SK-N-SH (cell line): ENCODE measurements around the gene ZFHX3. TPM values are rescaled to one million over a fixed set of nuclear protein-coding genes. Genes with fewer than 3 reads are reported as not detected.

ENCODE experiments used
- CTCF ChIA-PET: fragments of 300-600, 350-600 bp; formaldehyde crosslinking; extraction: SDS; loops from one replicate; lab custom pipeline; 2021; lab: Yijun Ruan, JAX
- POLR2A ChIA-PET: fragments of 350-600 bp; sonication (Branson Sonifier 250); formaldehyde crosslinking; extraction: SDS; loops from one replicate; lab custom pipeline; 2020; ENCODE audit warnings: antibody characterized with exemption, inconsistent platforms; lab: Yijun Ruan, JAX
- DNase-seq: peaks from one replicate; pipeline ENCODE4 v3.0.0; 2012
- H2AFZ ChIP-seq: fragments of 200-600 bp; sonication (generic); 2 replicates; pipeline ENCODE4 v1.8.1; 2016; ENCODE audit warnings: antibody characterized with exemption, mild to moderate bottlenecking, low read depth
- H3F3A ChIP-seq: fragments of 200-600 bp; sonication (generic); replicated peaks from 2 replicates; pipeline ENCODE3; 2016; ENCODE audit warnings: antibody characterized with exemption, mild to moderate bottlenecking; ENCODE audit not compliant: insufficient read depth
- H3K27ac ChIP-seq, 2 experiments: fragments of 200-500 bp in 1 of 2; fragments of 200-600 bp in 1 of 2; sonication (Bioruptor generic) in 1 of 2; sonication (generic), shearing (Covaris generic) in 1 of 2; 2 replicates each; pipeline versions ENCODE4 v1.5.1 to v1.6.1; 2014 to 2016; ENCODE audit warnings: low read depth in 2 of 2, inconsistent platforms in 1 of 2, low read length in 1 of 2, mild to moderate bottlenecking in 1 of 2, mixed read lengths in 1 of 2
- H3K27me3 ChIP-seq: fragments of 200-600 bp; sonication (generic), shearing (Covaris generic); 2 replicates; pipeline ENCODE4 v1.6.1; 2016; ENCODE audit warnings: mixed run types; ENCODE audit not compliant: insufficient read depth
- H3K36me3 ChIP-seq, 2 experiments: fragments of 200-500 bp in 1 of 2; fragments of 200-600 bp in 1 of 2; sonication (Bioruptor generic) in 1 of 2; sonication (generic) in 1 of 2; replicated peaks in 1 of 2; 2 replicates each; pipeline versions ENCODE3 to v1.5.1; 2014 to 2016; ENCODE audit warnings: low read length in 1 of 2, mild to moderate bottlenecking in 1 of 2; ENCODE audit not compliant: insufficient read depth in 2 of 2, control insufficient read depth in 1 of 2
- H3K4me1 ChIP-seq, 2 experiments: fragments of 200-500 bp in 1 of 2; fragments of 200-600 bp in 1 of 2; sonication (Bioruptor generic) in 1 of 2; sonication (generic), shearing (Covaris generic) in 1 of 2; 2 replicates each; pipeline versions ENCODE4 v1.5.1 to v1.6.1; 2014 to 2016; ENCODE audit warnings: low read depth in 1 of 2, low read length in 1 of 2, mixed run types in 1 of 2; ENCODE audit not compliant: insufficient read depth in 2 of 2, control insufficient read depth in 1 of 2
- H3K4me2 ChIP-seq: fragments of 200-600 bp; sonication (generic), shearing (Covaris generic); 2 replicates; pipeline ENCODE4 v1.6.1; 2017; ENCODE audit warnings: mixed run types
- H3K4me3 ChIP-seq, 2 experiments: fragments of 200-500 bp in 1 of 2; fragments of 200-600 bp in 1 of 2; sonication (Bioruptor generic) in 1 of 2; sonication (generic), shearing (Covaris generic) in 1 of 2; 2 replicates each; pipeline versions ENCODE4 v1.5.1 to v1.8.1; 2014 to 2016; ENCODE audit warnings: low read depth in 2 of 2, inconsistent platforms in 1 of 2, low read length in 1 of 2, mild to moderate bottlenecking in 1 of 2, mixed read lengths in 1 of 2, moderate library complexity in 1 of 2
- H3K79me2 ChIP-seq: fragments of 200-600 bp; sonication (generic); 2 replicates; pipeline ENCODE4 v1.8.1; 2017; ENCODE audit warnings: mild to moderate bottlenecking; ENCODE audit not compliant: insufficient read depth
- H3K9ac ChIP-seq: fragments of 200-600 bp; sonication (generic); 2 replicates; pipeline ENCODE4 v1.6.1; 2017; ENCODE audit warnings: mixed run types
- H3K9me2 ChIP-seq: fragments of 200-600 bp; sonication (generic); 2 replicates; pipeline ENCODE4 v1.6.1; 2017; ENCODE audit warnings: mixed run types
- H3K9me3 ChIP-seq: fragments of 200-600 bp; sonication (generic); 2 replicates; pipeline ENCODE4 v1.6.1; 2017; ENCODE audit warnings: mixed run types, mild to moderate bottlenecking, moderate library complexity
- H4K20me1 ChIP-seq: fragments of 200-600 bp; sonication (generic); 2 replicates; pipeline ENCODE4 v1.6.1; 2017; ENCODE audit warnings: mild to moderate bottlenecking, mixed run types; ENCODE audit not compliant: insufficient read depth
- FOXM1 ChIP-seq: IDR thresholded peaks from 2 replicates; pipeline ENCODE4 v1.4.0; 2012; ENCODE audit warnings: low read depth, mild to moderate bottlenecking
- GABPA ChIP-seq: IDR thresholded peaks from 2 replicates; pipeline ENCODE4 v1.4.0; 2012; ENCODE audit warnings: low read depth, mild to moderate bottlenecking
- IRF3 ChIP-seq: fragments of 150-350 bp; IDR thresholded peaks from 2 replicates; pipeline ENCODE4 v1.6.1; 2016; ENCODE audit warnings: mild to moderate bottlenecking, low read depth, low read length
- JUND ChIP-seq: IDR thresholded peaks from 2 replicates; pipeline ENCODE4 v1.4.0; 2012
- NFIC ChIP-seq: IDR thresholded peaks from 2 replicates; pipeline ENCODE4 v1.4.0; 2012; ENCODE audit warnings: borderline replicate concordance
- REST ChIP-seq: IDR thresholded peaks from 2 replicates; pipeline ENCODE4 v1.6.1; 2012; ENCODE audit warnings: mild to moderate bottlenecking, low read depth, low read length, moderate library complexity
- RFX5 ChIP-seq: IDR thresholded peaks from 2 replicates; pipeline ENCODE4 v1.6.1; 2012; ENCODE audit warnings: mild to moderate bottlenecking, improper control_type of control experiment, low read length
- TAF1 ChIP-seq: IDR thresholded peaks from 2 replicates; pipeline ENCODE4 v1.6.1; 2012; ENCODE audit warnings: low read depth, mild to moderate bottlenecking, low read length, moderate library complexity, borderline replicate concordance
- TCF12 ChIP-seq: IDR thresholded peaks from 2 replicates; pipeline ENCODE4 v1.4.0; 2012
- TEAD4 ChIP-seq: IDR thresholded peaks from 2 replicates; pipeline ENCODE4 v1.4.0; 2012; ENCODE audit warnings: mild to moderate bottlenecking, borderline replicate concordance; ENCODE audit not compliant: insufficient read depth
- WGBS: methylation state at CpG from one replicate; pipeline ENCODE4 v1.1.6; 2017; ENCODE audit warnings: low lambda C conversion rate; 5-methylcytosine and 5-hydroxymethylcytosine counted together
- polyA plus RNA-seq, 3 experiments: library from polyadenylated mRNA; depleted of rRNA; stranded (reverse); fragments of >200 nt; gene quantifications; 2 replicates each; pipeline ENCODE4 v1.2.3, GENCODE V29; 2012
- TF ChIP-seq, protein P1 (sequence below): fragments of 150-350 bp; IDR thresholded peaks from 2 replicates; pipeline ENCODE4 v1.6.1; 2017; ENCODE audit warnings: antibody characterized with exemption, low read length, low read depth, borderline replicate concordance
- TF ChIP-seq, protein P2 (sequence below): IDR thresholded peaks from 2 replicates; pipeline ENCODE4 v1.4.0; 2012; ENCODE audit warnings: low read depth
- TF ChIP-seq, protein P3 (sequence below): fragments of 200-600 bp; sonication (generic); IDR thresholded peaks from 2 replicates; pipeline ENCODE4 v1.6.1; 2017; ENCODE audit warnings: antibody characterized with exemption, mild to moderate bottlenecking, moderate library complexity

ZFHX3 gene
- polyA plus RNA-seq, 1 of the 3 experiments (the other 2 are of a cell fraction): 2.0 TPM

DNA sequence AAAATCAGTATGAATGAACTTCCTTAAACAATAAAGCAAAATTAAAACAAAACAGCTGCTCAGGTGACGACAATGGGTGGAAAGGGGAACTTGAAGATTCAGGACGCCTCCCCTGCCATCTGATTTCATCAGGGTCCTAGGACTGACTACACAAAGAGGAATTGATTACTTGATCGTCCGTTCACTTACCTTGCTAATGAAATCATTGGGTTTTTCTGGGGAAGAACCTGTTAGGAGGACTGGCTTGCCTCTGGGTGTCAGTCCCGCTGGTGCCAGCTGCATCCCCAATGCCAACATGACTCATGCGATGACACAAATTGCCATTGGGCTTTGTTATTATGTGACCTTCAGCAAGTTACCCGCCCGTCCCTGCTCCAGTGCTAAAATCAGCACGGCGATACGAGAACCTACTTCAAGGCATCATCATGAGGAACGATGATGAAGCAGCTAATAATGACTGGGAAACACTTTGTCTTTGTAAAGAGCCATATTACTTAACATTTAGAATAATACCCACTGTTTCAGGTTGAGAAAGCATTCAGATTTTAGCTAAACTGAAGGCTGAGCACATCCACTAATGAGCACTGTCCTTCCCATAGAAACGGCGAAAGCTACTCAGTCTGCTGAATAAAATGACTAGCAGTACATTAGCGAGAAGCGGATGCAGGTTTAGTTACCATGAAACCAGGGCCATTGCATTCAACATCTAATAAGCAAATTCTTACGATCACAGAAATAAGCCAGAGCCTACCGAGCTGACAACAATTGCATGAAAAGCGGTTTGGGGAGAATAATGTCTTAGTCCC lies 139.4 kb downstream of the ZFHX3 start:
- Histone ChIP-seq H3K9me2 (no peaks in the 10 kb centered on the region), H3K4me3 (no peak overlapping the region), H3K27ac (no peak overlapping the region), H2AFZ (no peak overlapping the region), H3F3A (no peaks in the 10 kb centered on the region), H3K4me2 (no peak overlapping the region), H4K20me1 (peaks cover 17% of the 10 kb centered on the region; the same call in 1 of the 2 replicates), H3K9ac (no peak overlapping the region), H3K9me3 (no peaks in the 10 kb centered on the region), H3K27me3 (no peaks in the 10 kb centered on the region), H3K4me1 (peaks cover 5 to 22% of the 10 kb centered on the region in 2 experiments; a peak in 2 of 4 replicates), H3K79me2 (peaks cover 32% of the 10 kb centered on the region), H3K36me3 (no peaks in the 10 kb centered on the region)
- TF ChIP-seq, protein P1, sequence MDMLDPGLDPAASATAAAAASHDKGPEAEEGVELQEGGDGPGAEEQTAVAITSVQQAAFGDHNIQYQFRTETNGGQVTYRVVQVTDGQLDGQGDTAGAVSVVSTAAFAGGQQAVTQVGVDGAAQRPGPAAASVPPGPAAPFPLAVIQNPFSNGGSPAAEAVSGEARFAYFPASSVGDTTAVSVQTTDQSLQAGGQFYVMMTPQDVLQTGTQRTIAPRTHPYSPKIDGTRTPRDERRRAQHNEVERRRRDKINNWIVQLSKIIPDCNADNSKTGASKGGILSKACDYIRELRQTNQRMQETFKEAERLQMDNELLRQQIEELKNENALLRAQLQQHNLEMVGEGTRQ: no peak
- TF ChIP-seq JUND (no peak), FOXM1 (no peak), RFX5 (no peak), GABPA (no peak), NFIC (no peak), REST (no peak), TEAD4 (no peak), IRF3 (no peak), TAF1 (no peak), TCF12 (no peak)
- TF ChIP-seq, protein P2, sequence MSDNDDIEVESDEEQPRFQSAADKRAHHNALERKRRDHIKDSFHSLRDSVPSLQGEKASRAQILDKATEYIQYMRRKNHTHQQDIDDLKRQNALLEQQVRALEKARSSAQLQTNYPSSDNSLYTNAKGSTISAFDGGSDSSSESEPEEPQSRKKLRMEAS: no peak
- TF ChIP-seq, protein P3, sequence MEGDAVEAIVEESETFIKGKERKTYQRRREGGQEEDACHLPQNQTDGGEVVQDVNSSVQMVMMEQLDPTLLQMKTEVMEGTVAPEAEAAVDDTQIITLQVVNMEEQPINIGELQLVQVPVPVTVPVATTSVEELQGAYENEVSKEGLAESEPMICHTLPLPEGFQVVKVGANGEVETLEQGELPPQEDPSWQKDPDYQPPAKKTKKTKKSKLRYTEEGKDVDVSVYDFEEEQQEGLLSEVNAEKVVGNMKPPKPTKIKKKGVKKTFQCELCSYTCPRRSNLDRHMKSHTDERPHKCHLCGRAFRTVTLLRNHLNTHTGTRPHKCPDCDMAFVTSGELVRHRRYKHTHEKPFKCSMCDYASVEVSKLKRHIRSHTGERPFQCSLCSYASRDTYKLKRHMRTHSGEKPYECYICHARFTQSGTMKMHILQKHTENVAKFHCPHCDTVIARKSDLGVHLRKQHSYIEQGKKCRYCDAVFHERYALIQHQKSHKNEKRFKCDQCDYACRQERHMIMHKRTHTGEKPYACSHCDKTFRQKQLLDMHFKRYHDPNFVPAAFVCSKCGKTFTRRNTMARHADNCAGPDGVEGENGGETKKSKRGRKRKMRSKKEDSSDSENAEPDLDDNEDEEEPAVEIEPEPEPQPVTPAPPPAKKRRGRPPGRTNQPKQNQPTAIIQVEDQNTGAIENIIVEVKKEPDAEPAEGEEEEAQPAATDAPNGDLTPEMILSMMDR: no peak
- DNase-seq: no peak
- WGBS: 93% methylated on average over 19 of the region's 19 CpGs
- CTCF ChIA-PET: interaction anchor here (1.0 to 1.3 kb wide), 2 partner anchors 16 to 76 kb away, joined by 3 read pairs; no protein-coding TSS in a partner anchor
- POLR2A ChIA-PET: no interaction called here
